Measurements from ENCODE around the gene PLPP3.

Gene PLPP3

GRCh38 chr1:56578963-56579875, at the start of gene PLPP3 (continued):
- TF ChIP-seq EGR2 (tag by site-specific recombination; IDR thresholded peaks at IDR 0.05; ENCODE audit: low read depth) (peak; percentile 93), ZNF548 (tag by site-specific recombination; IDR thresholded peaks at IDR 0.05) (no peak), ZSCAN4 (tag by site-specific recombination; IDR thresholded peaks at IDR 0.05) (no peak), KLF10 (tag by site-specific recombination; IDR thresholded peaks at IDR 0.05) (no peak), KLF1 (tag by site-specific recombination; IDR thresholded peaks at IDR 0.05) (no peak), ZNF175 (tag by site-specific recombination; IDR thresholded peaks at IDR 0.05) (no peak), ZSCAN18 (tag by site-specific recombination; IDR thresholded peaks at IDR 0.05) (no peak), ZNF580 (tag by site-specific recombination; IDR thresholded peaks at IDR 0.05) (no peak), ZBTB8A (tag by site-specific recombination; IDR thresholded peaks at IDR 0.05) (peak; percentile 62), ZNF558 (tag by site-specific recombination; IDR thresholded peaks at IDR 0.05) (0 out of 2 replicates have a peak, but pooled peaks have one; percentile 34), ZNF639 (tag by site-specific recombination; IDR thresholded peaks at IDR 0.05) (no peak), YY2 (tag by site-specific recombination; IDR thresholded peaks at IDR 0.05) (no peak), ZBTB17 (tag by site-specific recombination; IDR thresholded peaks at IDR 0.05) (peak; percentile 88), PRDM1 (tag by site-specific recombination; IDR thresholded peaks at IDR 0.05) (peak; percentile 95), PRDM2 (tag by site-specific recombination; IDR thresholded peaks at IDR 0.05; ENCODE audit: borderline replicate concordance) (no peak), GLI4 (tag by site-specific recombination; IDR thresholded peaks at IDR 0.05) (no peak; the same call in 1 of the 2 replicates), MEIS1 (CRISPR knock-in tag; IDR thresholded peaks at IDR 0.05; ENCODE audit: borderline replicate concordance) (no peak), ZNF280D (tag by site-specific recombination; IDR thresholded peaks at IDR 0.05) (no peak), ZNF184 (tag by site-specific recombination; IDR thresholded peaks at IDR 0.05) (no peak), HOXC10 (CRISPR knock-in tag; IDR thresholded peaks at IDR 0.05) (no peak), OSR2 (tag by site-specific recombination; IDR thresholded peaks at IDR 0.05) (peak; percentile 81), ZNF2 (tag by site-specific recombination; IDR thresholded peaks at IDR 0.05) (0 out of 2 replicates have a peak, but pooled peaks have one; percentile 59), YY1 (tag by site-specific recombination; IDR thresholded peaks at IDR 0.05) (no peak)

Measured in HEK293 (cell line).